GM18870 (cell line): Measurements from ENCODE around the gene DENND4B.

ENCODE experiments used
- ATAC-seq: cut with Tn5 transposase; IDR thresholded peaks from one replicate; pipeline ENCODE4 v1.9.1; 2021; ENCODE audit warnings: moderate library complexity; ENCODE audit not compliant: unreplicated experiment

The DENND4B gene

GRCh38 chr1:153888533-153888932 lies 58.0 kb downstream of the DENND4B start:
- no peak for ATAC-seq

GRCh38 chr1:153886127-153886526 lies 60.4 kb downstream of the DENND4B start:
- no peak for ATAC-seq

- ATAC-seq = no peak
Measured at GRCh38 chr1:153883223-153883622, 63.3 kb downstream of the DENND4B start.

GRCh38 chr1:153882296-153882912 lies 64.1 kb downstream of the DENND4B start:
- ATAC-seq = no peak

GRCh38 chr1:153881751-153882150 lies 64.8 kb downstream of the DENND4B start:
- no peak for ATAC-seq

- ATAC-seq = no peak
Measured at GRCh38 chr1:153880962-153881361, 65.6 kb downstream of the DENND4B start.

- ATAC-seq = no peak
Measured at GRCh38 chr1:153880024-153880423, 66.5 kb downstream of the DENND4B start.
